ENCODE results near the gene PIK3C2B. TPM values are rescaled to one million over a fixed set of nuclear protein-coding genes. Genes with fewer than 3 reads are reported as not detected.

The PIK3C2B gene
- total RNA-seq, 1 donor from 2014 or later: 31.8 TPM

- H3K27ac ChIP-seq (ENCODE audit: low read depth, low read length): peak overlapping the region; percentile 76
- peaks cover 73 to 93% (median 81%) of the 10 kb centered on the region in 3 donors for H3K4me1 ChIP-seq (ENCODE audit: control insufficient read depth in 3 of 3, insufficient read depth in 3 of 3, low read length in 3 of 3)
Observed at GRCh38 chr1:204447190-204447589, 47.4 kb downstream of the PIK3C2B start.

GRCh38 chr1:204446413-204447111 lies 48.0 kb downstream of the PIK3C2B start:
- Histone ChIP-seq H3K27ac (ENCODE audit: low read depth, low read length) (peak overlapping the region; percentile 76), H3K36me3 (ENCODE audit: control insufficient read depth in 3 of 3, insufficient read depth in 3 of 3, low read length in 3 of 3) (peaks cover 52 to 71% (median 67%) of the 10 kb centered on the region in 3 donors), H3K4me1 (ENCODE audit: control insufficient read depth in 3 of 3, insufficient read depth in 3 of 3, low read length in 3 of 3) (peaks cover 74 to 93% (median 79%) of the 10 kb centered on the region in 3 donors), H3K27me3 (ENCODE audit: control insufficient read depth in 3 of 3, insufficient read depth in 3 of 3, low read length in 3 of 3) (no peaks in the 10 kb centered on the region), H3K9me3 (ENCODE audit: control insufficient read depth in 3 of 3, low read length in 3 of 3) (no peaks in the 10 kb centered on the region), H3K4me3 (ENCODE audit: low read length in 3 of 3) (peak overlapping the region; percentile 34 to 67 (median 52)), H3K9ac (ENCODE audit: low read depth in 1 of 3, low read length in 3 of 3) (peak overlapping the region in 2 of 3 donors; percentile 34 to 72)

More at GRCh38 chr1:204447190-204447589, 47.4 kb downstream of the PIK3C2B start:
- Histone ChIP-seq H3K4me3 (ENCODE audit: low read length in 3 of 3) (peak overlapping the region in 1 of 3 donors; percentile 13), H3K36me3 (ENCODE audit: control insufficient read depth in 3 of 3, insufficient read depth in 3 of 3, low read length in 3 of 3) (peaks cover 45 to 65% (median 61%) of the 10 kb centered on the region in 3 donors), H3K9me3 (ENCODE audit: control insufficient read depth in 3 of 3, low read length in 3 of 3) (no peaks in the 10 kb centered on the region), H3K27me3 (ENCODE audit: control insufficient read depth in 3 of 3, insufficient read depth in 3 of 3, low read length in 3 of 3) (no peaks in the 10 kb centered on the region), H3K9ac (ENCODE audit: low read depth in 1 of 3, low read length in 3 of 3) (peak overlapping the region in 2 of 3 donors; percentile 34 to 72)

DNA sequence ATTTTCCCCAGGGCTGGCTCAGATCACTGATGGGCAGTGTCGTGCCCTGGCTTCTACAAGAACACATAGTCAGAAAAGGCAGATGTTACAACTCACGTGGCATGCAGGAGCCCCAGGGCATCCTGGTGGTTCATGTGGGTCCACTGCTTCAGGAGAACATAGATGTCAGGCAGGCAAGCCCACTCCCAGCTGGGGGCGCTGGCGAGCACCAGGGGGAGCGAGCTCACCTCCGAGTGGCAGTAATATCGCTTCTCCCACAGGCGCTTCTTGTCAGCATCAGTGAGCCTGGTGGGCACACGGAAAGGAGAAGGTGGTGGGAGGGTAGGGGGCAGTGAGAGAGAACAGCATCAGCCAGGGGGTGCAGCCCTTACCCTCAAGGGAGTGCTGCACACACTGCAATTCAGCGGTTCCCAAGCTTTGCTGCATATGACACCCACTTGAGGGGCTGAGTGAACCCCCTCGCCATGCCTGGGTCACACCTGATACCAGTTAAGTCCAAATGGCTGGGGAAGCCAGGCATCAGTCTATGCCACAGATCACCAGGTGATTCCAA lies 48.7 kb downstream of the PIK3C2B start:
- Histone ChIP-seq H3K9ac (ENCODE audit: low read depth in 1 of 3, low read length in 3 of 3) (peak overlapping the region in 1 of 3 donors; percentile 54), H3K27ac (ENCODE audit: low read depth, low read length) (no peak overlapping the region), H3K4me3 (ENCODE audit: low read length in 3 of 3) (peak overlapping the region in 2 of 3 donors; percentile 18 to 52)

More for the DNA sequence above, 48.7 kb downstream of the PIK3C2B start:
- Histone ChIP-seq H3K36me3 (ENCODE audit: control insufficient read depth in 3 of 3, insufficient read depth in 3 of 3, low read length in 3 of 3) (peaks cover 58 to 75% (median 73%) of the 10 kb centered on the region in 3 donors), H3K9me3 (ENCODE audit: control insufficient read depth in 3 of 3, low read length in 3 of 3) (no peaks in the 10 kb centered on the region), H3K27me3 (ENCODE audit: control insufficient read depth in 3 of 3, insufficient read depth in 3 of 3, low read length in 3 of 3) (no peaks in the 10 kb centered on the region), H3K4me1 (ENCODE audit: control insufficient read depth in 3 of 3, insufficient read depth in 3 of 3, low read length in 3 of 3) (peaks cover 69 to 93% (median 78%) of the 10 kb centered on the region in 3 donors)

Other genes starting within 250 kb of the PIK3C2B start
- 1.0 TPM for gene PLEKHA6, start 134.9 kb downstream of the PIK3C2B start, total RNA-seq
- gene PPP1R15B, start 83.0 kb downstream of the PIK3C2B start, total RNA-seq: 30.3 TPM
- gene MDM4, start 21.6 kb upstream of the PIK3C2B start, total RNA-seq: 56.9 TPM
- gene LRRN2, start 190.9 kb upstream of the PIK3C2B start, total RNA-seq: 2.1 TPM

All from skeletal muscle tissue (tissue), 4 donors.